Measurements from ENCODE around the gene UTF1.
"Not testable (repeated sequence)": the region's sequence is repeated elsewhere in the genome, so short reads cannot be mapped to it uniquely, and the experiment has no call there.

The UTF1 gene

DNA sequence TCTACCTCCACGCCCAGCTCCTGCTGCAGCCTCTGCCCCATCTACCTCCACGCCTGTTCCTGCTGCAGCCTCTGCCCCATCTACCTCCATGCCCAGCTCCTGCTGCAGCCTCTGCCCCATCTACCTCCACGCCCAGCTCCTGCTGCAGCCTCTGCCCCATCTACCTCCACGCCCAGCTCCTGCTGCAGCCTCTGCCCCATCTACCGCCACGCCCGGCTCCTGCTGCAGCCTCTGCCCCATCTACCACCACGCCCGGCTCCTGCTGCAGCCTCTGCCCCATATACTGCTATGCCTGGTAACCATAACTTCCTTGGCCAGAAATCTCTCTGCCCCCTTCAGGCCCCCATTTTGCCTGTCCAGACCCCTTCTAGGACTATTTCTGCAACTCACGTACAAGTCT lies 35.0 kb downstream of the UTF1 start:
- DNase-seq (ENCODE audit: low read depth in 2 of 2): not testable (repeated sequence)

DNA sequence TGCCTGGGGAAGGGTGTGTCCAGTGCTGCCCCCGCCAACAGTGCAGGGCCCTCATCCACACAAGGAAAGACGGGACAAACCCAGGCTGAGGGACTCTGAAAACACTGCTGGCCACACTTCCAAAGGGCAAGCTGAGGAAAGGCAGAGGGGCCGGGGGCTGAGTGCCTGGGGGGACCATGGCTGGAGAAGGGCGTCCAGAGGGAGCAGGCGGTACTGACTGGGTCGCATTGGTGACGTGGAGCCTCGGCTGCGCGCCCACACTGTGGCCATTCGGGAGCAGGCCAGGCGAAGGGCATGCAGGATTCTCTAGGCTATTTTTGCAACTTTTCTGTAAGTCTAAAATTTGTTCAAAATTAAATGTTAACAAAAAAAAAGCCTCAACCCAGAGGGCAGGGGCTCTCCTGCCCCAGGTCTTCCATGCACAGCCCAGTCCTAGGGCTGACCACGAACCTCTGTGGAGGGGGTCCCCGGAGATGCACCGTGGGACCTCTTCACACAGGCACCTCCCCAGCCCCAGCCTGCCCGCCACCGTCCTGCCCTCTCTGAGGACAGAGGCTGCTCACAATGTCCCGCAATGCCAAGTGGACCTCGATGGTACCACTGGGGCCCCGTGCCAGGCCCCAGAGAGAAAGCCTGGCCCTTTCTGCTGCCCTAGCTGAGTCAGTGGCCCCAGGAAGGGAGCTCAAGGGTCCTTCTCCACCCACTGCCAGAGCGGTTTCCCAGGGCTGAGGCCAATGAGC lies 36.2 kb downstream of the UTF1 start:
- no peak for DNase-seq (ENCODE audit: low read depth in 2 of 2)

DNA sequence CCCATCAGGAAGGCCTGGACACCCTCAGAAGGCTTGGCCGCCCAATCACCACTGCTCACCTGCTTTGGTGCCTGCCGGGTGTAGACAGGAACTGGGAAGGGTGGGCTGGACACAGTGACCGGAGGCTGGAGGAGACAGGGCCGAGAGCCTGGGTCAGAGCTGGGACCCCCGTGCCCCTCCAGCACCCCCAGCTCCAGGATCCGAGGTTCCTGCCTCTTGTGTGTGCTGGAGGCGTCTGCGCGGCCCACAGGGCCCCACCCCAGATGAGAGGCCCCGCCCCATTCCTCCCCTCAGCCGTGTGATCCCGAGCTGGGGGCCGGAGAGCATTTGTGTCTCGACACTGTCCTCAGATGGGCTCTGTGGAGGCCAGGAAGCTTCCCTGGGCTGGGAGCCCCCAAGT lies 37.3 kb downstream of the UTF1 start:
- no peak for DNase-seq (ENCODE audit: low read depth in 2 of 2)

DNA sequence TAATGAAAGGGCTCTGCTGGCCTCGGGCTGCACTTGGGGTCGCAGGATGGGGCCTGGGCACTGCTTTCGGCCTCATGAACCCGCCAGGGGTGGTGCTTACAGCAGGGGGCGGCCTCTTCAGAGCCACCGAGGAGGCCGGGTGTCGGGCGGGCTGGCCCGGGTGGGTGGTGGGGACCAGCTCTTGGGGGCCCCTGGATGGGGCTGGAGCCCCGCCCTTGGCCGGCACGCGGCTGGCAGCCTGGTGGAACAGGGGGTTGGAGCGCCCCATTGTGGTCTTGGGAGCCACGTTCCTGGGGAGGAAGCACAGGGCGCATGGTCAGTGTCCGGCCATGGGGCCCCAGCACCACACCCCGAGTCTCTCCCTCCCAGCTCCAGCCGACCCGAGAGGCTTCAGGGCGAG lies 37.8 kb downstream of the UTF1 start:
- no peak for DNase-seq (ENCODE audit: low read depth in 2 of 2)

DNA sequence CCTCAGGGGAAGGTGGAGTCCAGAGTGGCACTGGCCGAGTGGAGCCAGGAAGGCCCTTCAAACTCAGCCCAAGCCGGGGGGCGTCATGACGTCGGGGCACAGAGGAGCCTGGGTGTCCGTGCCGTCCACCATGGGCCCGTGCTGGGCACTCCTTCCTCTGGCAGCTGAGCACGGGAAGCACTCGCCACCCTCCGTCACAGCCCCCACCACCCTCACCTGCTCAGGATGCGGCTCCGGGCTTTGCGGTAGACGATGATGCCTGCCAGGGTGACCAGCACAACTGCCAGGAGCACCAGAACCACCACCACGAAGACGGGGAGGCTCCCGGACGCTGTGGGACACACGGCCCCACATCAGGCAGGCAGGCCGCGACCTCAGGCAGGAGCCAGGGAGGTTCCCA lies 38.5 kb downstream of the UTF1 start:
- no peak for DNase-seq (ENCODE audit: low read depth in 2 of 2)

DNA sequence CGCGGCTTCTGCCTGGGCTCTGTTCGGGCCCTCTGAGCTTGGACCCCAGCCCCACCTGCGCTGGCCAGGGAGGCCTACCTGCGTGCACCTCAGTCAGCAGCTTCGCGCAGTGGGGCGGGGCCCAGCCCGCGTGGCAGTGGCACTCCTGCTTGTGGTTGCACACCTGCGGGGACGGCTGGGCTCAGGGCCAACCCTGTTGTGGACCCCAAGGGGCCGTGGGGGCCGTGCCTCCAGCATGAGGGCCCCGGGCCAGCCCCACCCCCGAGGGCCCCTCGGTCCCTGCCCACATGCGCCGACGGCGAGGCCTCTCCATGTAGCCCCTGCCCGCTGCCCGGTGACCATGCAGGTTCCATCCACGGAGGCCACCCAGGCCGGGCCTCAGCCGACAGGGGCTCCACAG lies 39.4 kb downstream of the UTF1 start:
- no peak for DNase-seq (ENCODE audit: low read depth in 2 of 2)

DNA sequence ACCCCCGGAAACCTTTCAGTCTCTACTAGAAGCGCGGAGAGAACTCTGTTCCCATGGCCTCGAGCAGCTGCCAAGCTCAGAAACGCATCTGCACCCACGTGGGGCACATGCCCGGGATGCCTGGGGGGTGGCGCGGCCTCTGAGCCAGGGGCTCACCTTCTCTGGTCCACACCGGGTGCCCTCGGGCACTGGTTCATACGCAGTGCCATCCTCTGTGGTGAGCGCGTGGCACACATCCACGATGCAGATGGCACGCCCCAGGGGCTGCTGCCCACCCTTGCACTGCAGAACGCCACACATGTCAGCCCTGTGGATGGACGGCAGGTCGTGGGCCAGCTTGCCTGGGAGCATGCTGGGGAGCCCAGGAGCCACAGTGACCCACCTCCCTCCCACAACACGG lies 40.2 kb downstream of the UTF1 start:
- no peak for DNase-seq (ENCODE audit: low read depth in 2 of 2)

DNA sequence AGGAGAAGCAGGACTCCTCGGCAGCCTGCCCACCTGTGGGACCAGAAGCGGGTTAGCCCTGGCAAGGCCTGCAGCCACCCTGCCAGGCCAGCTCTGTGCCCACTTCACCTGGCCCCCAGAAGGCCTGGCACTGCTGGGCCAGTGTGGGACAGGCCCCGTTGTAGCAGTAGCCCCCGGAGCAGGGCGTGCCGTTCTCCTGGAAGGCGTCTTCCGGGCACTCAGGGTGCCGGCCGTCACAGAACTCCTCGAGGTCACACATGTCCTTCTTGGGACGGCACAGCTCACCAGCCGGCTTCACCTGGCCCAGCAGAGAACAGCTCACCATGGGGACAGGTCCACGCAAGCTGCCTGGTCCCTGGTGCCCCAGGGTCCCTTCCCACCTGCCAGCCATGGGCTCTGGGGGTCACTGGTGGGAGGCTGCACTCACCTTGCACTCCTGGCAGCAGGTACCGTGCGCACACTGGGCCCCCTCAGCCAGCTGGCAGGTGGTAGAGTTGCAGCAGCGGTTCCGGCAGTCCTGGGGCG lies 40.8 kb downstream of the UTF1 start:
- no peak for DNase-seq (ENCODE audit: low read depth in 2 of 2)

DNA sequence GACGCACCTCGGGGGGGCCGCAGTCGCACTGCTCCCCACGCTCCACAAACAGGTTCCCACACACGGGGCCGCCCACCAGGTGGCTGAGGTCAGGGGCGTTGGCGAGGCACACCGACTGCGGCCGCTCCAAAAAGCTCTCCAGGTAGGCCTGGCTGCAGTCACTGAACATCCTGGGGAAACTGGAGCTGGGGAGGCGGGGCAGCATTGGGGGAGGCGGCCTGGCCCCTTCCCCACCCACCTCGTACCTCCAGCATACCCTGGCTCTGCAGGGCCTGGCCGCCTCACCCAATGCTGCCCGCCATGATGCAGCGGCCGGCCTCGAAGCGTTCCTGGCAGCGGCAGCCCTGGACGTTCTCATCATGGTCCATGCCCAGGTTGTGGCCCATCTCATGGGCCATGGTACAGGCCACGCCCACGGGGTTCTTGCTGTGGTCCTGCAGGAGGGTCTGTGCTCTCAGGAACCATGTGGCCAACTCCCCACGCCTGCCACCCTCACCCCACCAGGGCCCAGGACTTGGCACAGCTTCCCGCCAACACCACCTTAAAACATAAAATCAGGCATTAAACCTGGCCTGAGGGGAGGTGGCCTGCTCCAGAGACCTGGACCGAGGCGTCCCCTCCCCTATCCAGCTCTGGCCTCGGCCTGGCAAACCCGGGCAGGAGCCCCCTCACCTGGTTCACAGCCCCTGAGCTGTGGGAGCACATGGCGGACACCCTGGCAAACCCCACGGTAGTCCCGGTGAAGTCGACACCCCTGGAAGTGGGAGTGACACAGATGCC lies 41.7 kb downstream of the UTF1 start:
- no peak for DNase-seq (ENCODE audit: low read depth in 2 of 2)

DNA sequence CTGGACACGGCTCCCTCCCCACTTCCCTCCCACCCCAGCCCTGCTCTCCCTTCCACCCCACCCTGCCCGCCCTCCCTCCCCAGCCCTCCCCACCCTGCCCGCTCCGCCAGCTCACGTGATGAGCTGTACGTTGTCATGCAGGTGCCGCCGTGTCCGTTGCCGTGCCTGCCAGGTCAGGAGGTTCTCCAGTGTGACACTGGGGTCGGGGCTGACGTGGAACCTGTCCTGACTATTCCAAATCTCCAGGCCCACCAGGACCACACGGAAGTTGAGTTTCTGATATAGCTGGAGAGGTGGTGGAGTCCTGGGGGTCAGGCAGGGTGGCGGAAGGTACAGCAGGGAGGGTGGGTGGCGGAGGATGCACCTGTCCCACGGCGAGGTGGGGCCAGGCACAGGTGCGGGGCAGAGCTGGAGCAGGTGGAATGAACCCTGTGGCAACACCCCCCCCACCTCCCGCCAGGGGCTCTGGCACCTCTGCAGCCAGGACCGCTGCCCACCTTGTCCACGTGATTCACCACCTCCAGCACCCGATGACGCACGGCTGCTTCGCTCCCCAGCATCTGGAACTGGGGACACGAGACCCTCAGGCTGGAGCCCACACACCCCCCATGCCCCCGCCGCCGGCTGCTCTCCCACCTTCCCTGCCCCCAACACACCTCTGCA lies 42.4 kb downstream of the UTF1 start:
- DNase-seq (ENCODE audit: low read depth in 2 of 2): no peak

DNA sequence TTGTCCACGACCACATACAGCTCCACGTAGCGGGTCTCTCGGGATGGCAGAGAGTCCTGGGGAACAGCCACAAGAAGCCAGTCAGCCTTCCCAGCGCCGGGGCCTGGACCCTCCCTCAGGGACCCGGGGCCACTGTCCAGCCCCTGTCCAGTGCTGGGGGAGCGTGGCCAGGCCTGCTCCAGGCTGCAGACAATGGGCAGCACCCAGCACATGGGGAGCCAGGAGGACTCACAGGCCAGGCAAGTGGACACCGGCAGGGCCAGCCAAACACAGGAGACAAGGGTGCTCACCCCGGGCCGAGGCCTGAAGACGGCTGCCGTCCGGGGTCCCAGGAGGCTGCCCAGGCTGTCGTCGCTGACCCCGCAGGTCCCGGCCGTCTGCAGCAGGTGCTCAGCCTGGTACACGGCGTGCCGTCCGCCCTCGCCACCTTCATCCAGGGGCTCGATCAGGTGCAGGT lies 43.0 kb downstream of the UTF1 start:
- no peak for DNase-seq (ENCODE audit: low read depth in 2 of 2)

DNA sequence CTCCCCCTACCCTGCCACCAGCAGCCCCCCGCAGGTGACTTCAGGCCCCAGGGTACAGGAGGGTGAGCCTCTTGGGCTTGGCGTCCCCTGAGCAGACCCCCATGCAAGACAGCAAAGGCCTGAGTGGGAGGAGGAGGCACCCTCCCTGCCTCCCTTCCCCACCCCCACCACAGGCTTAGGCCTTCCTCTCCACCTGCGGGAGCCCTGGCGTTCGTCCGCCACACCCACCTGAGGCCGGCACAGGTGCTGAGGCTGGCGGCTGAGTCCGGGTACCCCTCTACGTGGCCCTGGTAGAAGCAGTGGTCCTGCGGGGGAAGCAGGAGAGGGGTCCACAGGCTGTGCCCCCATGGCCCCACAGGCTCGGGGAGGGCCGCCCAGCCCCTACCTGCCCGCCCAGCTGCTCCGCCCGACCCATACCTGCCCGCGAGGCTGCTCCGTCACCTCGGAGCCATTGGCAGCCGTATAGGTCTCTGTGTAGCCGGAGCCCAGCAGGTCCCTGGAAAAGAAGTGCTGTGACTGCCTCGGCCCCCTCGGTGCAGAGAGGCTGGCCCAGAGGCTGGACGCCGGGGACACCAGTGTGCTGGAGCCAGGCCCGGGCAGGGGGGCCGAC lies 43.6 kb downstream of the UTF1 start:
- DNase-seq (ENCODE audit: low read depth in 2 of 2): no peak

DNA sequence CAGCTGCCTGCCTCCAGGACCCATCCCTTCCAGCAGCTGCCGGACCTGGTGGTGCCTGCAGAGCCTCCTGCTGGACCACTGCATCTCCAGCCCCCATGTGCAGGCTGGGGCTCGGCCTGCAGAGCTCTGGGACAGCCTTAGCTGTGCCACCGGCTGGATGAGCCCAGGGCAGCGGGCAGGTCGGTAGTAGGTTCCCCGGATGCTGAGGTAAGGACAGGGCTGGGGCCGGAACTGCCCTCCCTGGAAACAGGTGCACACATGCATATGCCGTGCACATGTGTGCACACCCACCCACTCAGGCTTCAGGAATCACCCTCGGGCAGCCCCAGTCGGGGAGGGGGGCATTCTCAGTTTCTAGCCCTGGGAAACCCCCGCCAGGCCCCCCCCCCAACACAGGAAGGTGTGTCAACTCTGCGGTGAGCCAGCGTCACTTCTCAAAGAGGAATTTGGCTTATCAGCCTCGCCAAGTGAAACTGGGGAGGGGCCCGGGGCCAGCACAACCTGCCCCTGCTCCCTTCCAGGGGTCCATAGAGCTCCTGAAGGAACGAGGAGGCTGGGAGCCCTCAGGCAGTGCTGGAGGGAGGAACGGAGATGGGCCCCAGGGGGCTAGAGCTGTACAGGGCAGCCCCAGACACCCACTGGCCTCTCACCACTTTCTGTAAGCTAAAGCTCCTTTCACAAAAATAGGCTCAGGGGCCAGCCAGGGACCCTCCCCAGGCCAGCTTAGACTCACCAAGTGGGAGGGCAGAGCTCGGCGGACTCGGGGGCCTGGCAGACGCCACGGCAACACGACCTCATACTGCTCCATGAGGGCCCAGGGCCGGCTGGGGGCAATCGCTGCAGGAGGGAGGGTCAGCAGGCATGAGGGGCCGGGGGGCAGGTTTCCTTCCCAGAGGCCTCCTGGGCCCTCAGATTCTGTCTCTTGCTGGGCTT lies 45.0 kb downstream of the UTF1 start:
- peak; percentile 82 to 86 for DNase-seq (ENCODE audit: low read depth in 2 of 2)

DNA sequence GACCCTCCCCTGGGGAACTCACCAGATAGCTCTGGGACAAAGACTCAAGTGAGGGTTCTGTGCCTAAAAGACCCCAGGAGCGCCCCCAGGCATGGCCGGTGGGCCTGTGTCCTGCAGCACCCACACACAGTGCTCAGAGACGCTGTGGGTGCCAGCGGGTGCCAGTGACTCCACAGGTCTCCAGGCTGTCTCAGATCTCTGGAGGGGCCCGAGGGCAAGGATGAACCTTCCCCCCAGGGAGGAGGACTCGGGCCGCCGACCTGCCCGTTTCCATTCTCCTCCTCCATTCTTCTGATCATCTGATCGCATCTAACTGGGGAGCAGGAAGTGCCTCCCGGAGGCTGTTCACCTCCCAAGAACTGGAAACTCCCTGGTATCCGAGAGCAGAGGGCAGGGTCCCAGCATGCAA lies 45.7 kb downstream of the UTF1 start:
- peak; percentile 50 to 56 for DNase-seq (ENCODE audit: low read depth in 2 of 2)

DNA sequence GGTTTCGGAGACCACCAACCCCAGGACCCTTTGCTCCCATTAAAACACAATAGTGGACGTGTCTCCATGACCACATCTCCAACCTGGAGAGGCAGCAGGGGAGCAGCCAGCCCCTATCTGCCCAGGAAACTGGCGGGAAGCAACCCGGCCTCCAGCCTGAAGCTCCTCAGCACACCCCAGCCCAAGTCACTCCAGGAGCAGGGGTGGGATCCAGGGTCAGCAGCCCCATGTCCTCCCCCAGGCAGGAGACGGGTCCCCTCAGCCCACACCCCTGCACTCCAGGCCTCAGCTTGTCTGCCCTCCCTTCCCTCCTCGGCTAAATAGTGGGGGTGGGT lies 46.0 kb downstream of the UTF1 start:
- no peak for DNase-seq (ENCODE audit: low read depth in 2 of 2)

DNA sequence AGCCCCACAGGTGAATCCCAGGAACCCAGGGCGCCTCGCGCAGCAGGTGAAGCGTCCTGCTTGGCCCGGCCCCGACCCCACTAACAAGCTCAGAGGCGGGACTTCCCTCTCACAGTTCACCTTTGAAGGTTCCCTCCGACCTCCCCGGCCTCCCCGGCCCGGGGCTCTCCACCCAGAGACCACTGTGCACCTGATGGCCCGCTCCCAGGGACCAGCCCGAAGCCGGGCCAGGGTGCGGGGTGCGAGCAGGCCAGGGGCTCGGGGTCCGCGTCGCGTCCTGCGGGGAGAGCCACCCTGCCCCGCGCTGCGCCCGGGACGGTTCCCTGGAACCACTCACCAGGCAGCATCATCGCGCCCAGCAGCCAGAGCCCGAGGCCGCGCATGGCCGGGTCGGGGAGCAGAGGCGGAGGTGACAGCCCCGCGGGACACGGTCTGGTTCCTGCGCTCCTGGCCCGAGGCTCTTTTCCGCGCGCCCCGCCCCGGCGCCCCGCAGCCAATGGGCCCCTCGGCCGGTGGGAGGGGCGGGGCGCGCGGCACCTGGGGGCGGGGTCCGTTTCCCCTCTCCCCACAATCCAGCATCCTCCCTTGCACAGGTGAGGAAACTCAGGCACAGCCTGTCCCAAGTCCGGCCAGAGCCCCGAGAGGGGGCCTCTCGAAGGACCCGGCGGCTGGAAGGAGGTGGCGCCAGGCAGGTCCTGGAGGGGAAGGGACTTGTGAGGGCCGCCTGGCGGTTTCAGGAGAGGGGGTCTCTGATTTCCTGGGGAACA lies 46.6 kb downstream of the UTF1 start, which contains the start of gene ADAM8:
Gene ADAM8 (minus strand): TSS at position 434 of the 767 bp plus-strand sequence. CDS start 51 bp downstream, at position 383.
- DNase-seq (ENCODE audit: low read depth in 2 of 2): peak; percentile 61 to 71

DNA sequence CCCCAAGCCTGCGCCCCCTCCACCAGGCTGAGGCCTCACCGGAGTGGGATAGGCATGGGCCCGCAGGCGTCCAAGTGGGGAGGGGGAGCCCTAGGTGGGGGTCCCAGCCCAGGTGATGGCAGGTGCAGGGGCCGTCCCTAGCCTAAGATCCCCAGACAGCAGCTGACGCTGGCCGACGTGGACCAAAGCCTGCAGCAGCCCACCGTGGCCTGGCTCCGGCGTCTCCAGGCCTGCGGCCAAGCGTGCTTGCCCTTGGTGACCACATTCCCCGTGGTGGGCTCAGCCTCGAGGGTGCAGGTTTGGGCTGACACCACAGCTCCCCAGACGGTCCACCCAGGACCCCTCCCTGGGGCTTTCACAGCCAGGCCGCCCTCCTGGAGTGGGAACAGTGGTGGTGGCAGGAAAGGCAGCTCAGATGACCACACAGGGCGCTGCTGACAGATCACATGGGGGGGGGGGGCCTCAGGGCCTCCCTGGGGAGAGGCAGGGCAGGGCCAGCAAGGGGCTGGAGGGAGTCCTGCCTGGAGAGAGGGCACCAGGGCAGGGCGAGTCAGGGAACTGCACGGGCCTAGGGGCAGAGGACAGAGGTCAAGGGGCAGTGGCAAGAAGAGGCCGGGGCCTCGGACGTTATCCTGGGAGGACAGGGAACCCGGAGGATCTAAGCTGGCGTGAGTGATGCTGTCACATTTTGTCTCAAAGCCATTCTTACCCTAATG lies 47.4 kb downstream of the UTF1 start:
- no peak for DNase-seq (ENCODE audit: low read depth in 2 of 2)

DNA sequence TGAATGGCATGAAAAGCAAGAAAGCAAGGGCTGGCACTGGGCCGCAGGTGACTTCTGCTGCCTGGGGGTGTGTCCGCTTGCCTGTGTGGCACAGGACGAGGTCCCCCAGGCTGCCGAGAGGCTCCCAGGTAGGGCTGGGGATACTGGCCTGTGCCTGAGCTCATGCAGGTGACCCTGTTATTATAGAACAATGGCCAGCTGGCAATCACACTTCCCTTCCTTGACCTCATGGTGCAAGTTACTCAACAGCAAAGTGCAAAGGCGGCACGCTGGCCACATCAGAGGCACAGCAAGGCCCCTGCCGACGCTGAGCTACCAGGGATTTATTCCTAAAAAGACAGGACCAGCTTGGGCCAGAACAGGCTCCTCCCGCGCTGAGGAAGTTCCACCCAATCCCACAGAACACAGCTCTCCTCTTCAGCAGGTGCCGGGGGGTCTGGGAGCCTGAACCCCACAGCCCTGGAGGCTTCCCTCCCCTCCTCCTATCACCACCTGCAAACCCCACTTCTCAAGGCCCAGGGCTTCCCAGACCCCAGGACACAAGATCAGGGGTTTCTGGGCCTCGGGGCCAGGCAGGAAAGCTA lies 48.1 kb downstream of the UTF1 start:
- no peak for DNase-seq (ENCODE audit: low read depth in 2 of 2)
